ENCODE results near the gene CCDC187. TPM values are rescaled to one million over a fixed set of nuclear protein-coding genes. Genes with fewer than 3 reads are reported as not detected.

CCDC187 gene
- total RNA-seq, 1 experiment from 2014 or later: not detected

DNA sequence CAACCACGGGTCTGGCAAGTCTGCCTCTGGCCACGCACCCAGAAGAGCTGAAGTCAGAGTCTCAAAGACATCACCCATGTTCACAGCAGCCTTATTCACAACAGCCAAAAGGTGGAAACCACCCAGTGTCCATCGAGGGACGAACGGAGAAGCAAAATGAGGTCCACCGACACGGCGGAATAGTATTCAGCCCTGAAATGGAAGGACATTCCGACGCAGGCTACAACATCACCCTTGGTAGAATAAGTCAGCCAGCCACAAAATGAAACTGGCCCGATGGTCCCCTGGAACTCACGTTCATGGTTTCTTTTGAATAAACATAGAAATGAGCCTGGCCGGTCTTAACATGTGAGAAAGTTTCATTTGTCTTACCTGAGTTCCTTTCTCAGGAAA, 16.9 kb downstream of the CCDC187 start:
- ChIA-PET POLR2A (ENCODE audit: low non-redundant PET) (no interaction called here), CTCF (no interaction called here)
- peaks cover 5% of the 10 kb centered on the region for H3K4me1 ChIP-seq (ENCODE audit: insufficient read depth, low read length, poor library complexity, severe bottlenecking)
- no TSS peak for BruUV-seq (replicated peaks)
- no peak overlapping the region for H3K4me3 ChIP-seq (ENCODE audit: low read depth, low read length, poor library complexity, severe bottlenecking)
- no peak for DNase-seq (ENCODE audit: low spot score)
- TF ChIP-seq EZH2 (IDR thresholded peaks at IDR 0.05; ENCODE audit: borderline replicate concordance, low read depth, low read length, poor library complexity, severe bottlenecking): no peak
- H3K27ac ChIP-seq (ENCODE audit: low read depth, low read length, poor library complexity, severe bottlenecking): no peak overlapping the region
- no peaks in the 10 kb centered on the region for H3K27me3 ChIP-seq (replicated peaks; ENCODE audit: insufficient read depth, low read depth, low read length, poor library complexity)
- intact Hi-C loops (cut with micrococcal nuclease; ENCODE audit: unreplicated experiment): no loop called here
- H3K36me3 ChIP-seq (ENCODE audit: insufficient read depth, low read length, poor library complexity, severe bottlenecking): no peaks in the 10 kb centered on the region
- H3K9me3 ChIP-seq (ENCODE audit: low read depth, low read length, poor library complexity, severe bottlenecking): no peaks in the 10 kb centered on the region

- Histone ChIP-seq H3K27me3 (replicated peaks; ENCODE audit: insufficient read depth, low read depth, low read length, poor library complexity) (no peaks in the 10 kb centered on the region), H3K4me1 (ENCODE audit: insufficient read depth, low read length, poor library complexity, severe bottlenecking) (peaks cover 5% of the 10 kb centered on the region), H3K4me3 (ENCODE audit: low read depth, low read length, poor library complexity, severe bottlenecking) (no peak overlapping the region), H3K36me3 (ENCODE audit: insufficient read depth, low read length, poor library complexity, severe bottlenecking) (no peaks in the 10 kb centered on the region), H3K27ac (ENCODE audit: low read depth, low read length, poor library complexity, severe bottlenecking) (no peak overlapping the region), H3K9me3 (ENCODE audit: low read depth, low read length, poor library complexity, severe bottlenecking) (no peaks in the 10 kb centered on the region)
- no peak for DNase-seq (ENCODE audit: low spot score)
- TF ChIP-seq, protein P1, sequence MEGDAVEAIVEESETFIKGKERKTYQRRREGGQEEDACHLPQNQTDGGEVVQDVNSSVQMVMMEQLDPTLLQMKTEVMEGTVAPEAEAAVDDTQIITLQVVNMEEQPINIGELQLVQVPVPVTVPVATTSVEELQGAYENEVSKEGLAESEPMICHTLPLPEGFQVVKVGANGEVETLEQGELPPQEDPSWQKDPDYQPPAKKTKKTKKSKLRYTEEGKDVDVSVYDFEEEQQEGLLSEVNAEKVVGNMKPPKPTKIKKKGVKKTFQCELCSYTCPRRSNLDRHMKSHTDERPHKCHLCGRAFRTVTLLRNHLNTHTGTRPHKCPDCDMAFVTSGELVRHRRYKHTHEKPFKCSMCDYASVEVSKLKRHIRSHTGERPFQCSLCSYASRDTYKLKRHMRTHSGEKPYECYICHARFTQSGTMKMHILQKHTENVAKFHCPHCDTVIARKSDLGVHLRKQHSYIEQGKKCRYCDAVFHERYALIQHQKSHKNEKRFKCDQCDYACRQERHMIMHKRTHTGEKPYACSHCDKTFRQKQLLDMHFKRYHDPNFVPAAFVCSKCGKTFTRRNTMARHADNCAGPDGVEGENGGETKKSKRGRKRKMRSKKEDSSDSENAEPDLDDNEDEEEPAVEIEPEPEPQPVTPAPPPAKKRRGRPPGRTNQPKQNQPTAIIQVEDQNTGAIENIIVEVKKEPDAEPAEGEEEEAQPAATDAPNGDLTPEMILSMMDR (conservative IDR thresholded peaks at IDR 0.05; ENCODE audit: low read depth, low read length): no peak
- no peak for TF ChIP-seq EZH2 (IDR thresholded peaks at IDR 0.05; ENCODE audit: borderline replicate concordance, low read depth, low read length, poor library complexity, severe bottlenecking)
- POLR2A ChIA-PET (ENCODE audit: low non-redundant PET): no interaction called here
- CTCF ChIA-PET: interaction anchor here (0.6 kb wide), 1 partner anchor 513 kb away, joined by 5 read pairs; no protein-coding TSS in a partner anchor
- intact Hi-C loops (cut with micrococcal nuclease; ENCODE audit: unreplicated experiment): no loop called here
- no TSS peak for BruUV-seq (replicated peaks)
Measured at GRCh38 chr9:136286359-136286986, 17.4 kb downstream of the CCDC187 start.

- POLR2A ChIA-PET (ENCODE audit: low non-redundant PET): no interaction called here
- Histone ChIP-seq H3K4me3 (ENCODE audit: low read depth, low read length, poor library complexity, severe bottlenecking) (no peak overlapping the region), H3K36me3 (ENCODE audit: insufficient read depth, low read length, poor library complexity, severe bottlenecking) (no peaks in the 10 kb centered on the region), H3K27ac (ENCODE audit: low read depth, low read length, poor library complexity, severe bottlenecking) (no peak overlapping the region), H3K9me3 (ENCODE audit: low read depth, low read length, poor library complexity, severe bottlenecking) (no peaks in the 10 kb centered on the region), H3K27me3 (replicated peaks; ENCODE audit: insufficient read depth, low read depth, low read length, poor library complexity) (no peaks in the 10 kb centered on the region), H3K4me1 (ENCODE audit: insufficient read depth, low read length, poor library complexity, severe bottlenecking) (peaks cover 5% of the 10 kb centered on the region)
- CTCF ChIA-PET: interaction anchor here (1.8 kb wide), 1 partner anchor 115 kb away, joined by 3 read pairs; no protein-coding TSS in a partner anchor
- intact Hi-C loops (cut with micrococcal nuclease; ENCODE audit: unreplicated experiment): no loop called here
- TF ChIP-seq, protein P1 (conservative IDR thresholded peaks at IDR 0.05; ENCODE audit: low read depth, low read length): no peak
- TF ChIP-seq EZH2 (IDR thresholded peaks at IDR 0.05; ENCODE audit: borderline replicate concordance, low read depth, low read length, poor library complexity, severe bottlenecking): no peak
- no peak for DNase-seq (ENCODE audit: low spot score)
- no TSS peak for BruUV-seq (replicated peaks)
Measured at GRCh38 chr9:136285501-136286358, 18.2 kb downstream of the CCDC187 start.
